Keratinocyte (primary cell): ENCODE data around the gene SIGLEC11. TPM values are rescaled to one million over a fixed set of nuclear protein-coding genes. Genes with fewer than 3 reads are reported as not detected.

Experiments used
- DNase-seq: peaks from one replicate; pipeline ENCODE4 v3.0.0-alpha.2; 2011; ENCODE audit warnings: low read depth, missing footprints, low spot score
- FAIRE-seq: peaks from 2 replicates; lab custom pipeline; 2011; peaks lifted over from hg19 to GRCh38; lab: Jason Lieb, UNC
- H2AFZ ChIP-seq: 2 replicates; pipeline ENCODE4 v1.6.0; 2012; ENCODE audit warnings: low read length, control low read depth, inconsistent platforms; ENCODE audit not compliant: control insufficient read depth
- H3K27ac ChIP-seq: 2 replicates; pipeline ENCODE4 v1.5.1; 2011; ENCODE audit warnings: low read length; ENCODE audit not compliant: control insufficient read depth, insufficient read depth
- H3K27me3 ChIP-seq: 3 replicates; pipeline ENCODE4 v1.6.0; 2011; ENCODE audit warnings: low read length; ENCODE audit not compliant: control insufficient read depth, insufficient read depth; ENCODE audit errors: extremely low read depth
- H3K36me3 ChIP-seq, 2 experiments: 2 replicates in 1 of 2; 3 replicates in 1 of 2; pipeline ENCODE4 v1.5.1; 2011; ENCODE audit warnings: low read length in 2 of 2, mild to moderate bottlenecking in 1 of 2; ENCODE audit not compliant: control insufficient read depth in 2 of 2, insufficient read depth in 2 of 2; ENCODE audit errors: extremely low read depth in 1 of 2
- H3K4me1 ChIP-seq: 3 replicates; pipeline ENCODE4 v1.5.1; 2011; ENCODE audit warnings: low read length; ENCODE audit not compliant: control insufficient read depth, insufficient read depth; ENCODE audit errors: extremely low read depth
- H3K4me2 ChIP-seq: 3 replicates; pipeline ENCODE4 v1.6.0; 2011; ENCODE audit warnings: low read depth, low read length; ENCODE audit not compliant: control insufficient read depth, insufficient read depth; ENCODE audit errors: extremely low read depth
- H3K4me3 ChIP-seq, 3 experiments: fragments of 200-600 bp in 1 of 3; sonication (generic) in 1 of 3; 2 replicates in 2 of 3; 3 replicates in 1 of 3; pipeline ENCODE4 v1.5.1; 2011 to 2016; ENCODE audit warnings: low read length in 3 of 3, mild to moderate bottlenecking in 3 of 3, control low read depth in 2 of 3, inconsistent platforms in 1 of 3, low read depth in 1 of 3, mixed read lengths in 1 of 3, mixed run types in 1 of 3, moderate library complexity in 1 of 3; ENCODE audit not compliant: control insufficient read depth in 2 of 3, insufficient read depth in 2 of 3; ENCODE audit errors: extremely low read depth in 1 of 3
- H3K79me2 ChIP-seq: 2 replicates; pipeline ENCODE4 v1.6.0; 2012; ENCODE audit warnings: low read length; ENCODE audit not compliant: control insufficient read depth, insufficient read depth
- H3K9ac ChIP-seq: 3 replicates; pipeline ENCODE4 v1.6.0; 2011; ENCODE audit warnings: low read length; ENCODE audit not compliant: control insufficient read depth, insufficient read depth; ENCODE audit errors: extremely low read depth
- H3K9me1 ChIP-seq: 3 replicates; pipeline ENCODE4 v1.6.0; 2011; ENCODE audit warnings: low read length; ENCODE audit not compliant: control insufficient read depth, insufficient read depth; ENCODE audit errors: extremely low read depth
- H3K9me3 ChIP-seq: 2 replicates; pipeline ENCODE4 v1.5.1; 2012; ENCODE audit warnings: low read depth, low read length; ENCODE audit not compliant: control insufficient read depth
- H4K20me1 ChIP-seq: 3 replicates; pipeline ENCODE4 v1.6.0; 2011; ENCODE audit warnings: low read length; ENCODE audit not compliant: control insufficient read depth, insufficient read depth; ENCODE audit errors: extremely low read depth
- EZH2 ChIP-seq: IDR thresholded peaks from one replicate; pipeline ENCODE4 v1.6.1; 2012; ENCODE audit warnings: inconsistent platforms, mild to moderate bottlenecking, low read length, moderate library complexity
- dilution Hi-C: fragments of 300-500 bp; cut with MboI; formaldehyde crosslinking; loops from one replicate; pipeline ENCODE4 v1.7.0; 2020; ENCODE audit warnings: low sequenced_read_pairs; ENCODE audit not compliant: extremely low pct_ligation_motif_present
- polyA plus RNA-seq, 5 experiments: library from polyadenylated mRNA; depleted of rRNA in 3 of 5; stranded (reverse) in 3 of 5; stranded (forward) in 1 of 5; unstranded in 1 of 5; fragments of >200 nt; gene quantifications; 1 replicate in 1 of 5; 2 replicates in 3 of 5; 3 replicates in 1 of 5; pipeline versions ENCODE4 v1.2.1 to v1.2.3, GENCODE V29; 2011 to 2012; ENCODE audit warnings: missing spikeins in 2 of 5, low read depth in 1 of 5, low replicate concordance in 1 of 5
- TF ChIP-seq, protein P1 (sequence below), 3 experiments: IDR thresholded peaks in 1 of 3; conservative IDR thresholded peaks in 1 of 3; optimal IDR thresholded peaks in 1 of 3; 2 replicates in 2 of 3; 3 replicates in 1 of 3; pipeline versions ENCODE3 to v1.5.1; 2011; ENCODE audit warnings: low read length in 3 of 3, mild to moderate bottlenecking in 3 of 3, moderate library complexity in 2 of 3, control low read depth in 1 of 3, inconsistent platforms in 1 of 3; ENCODE audit not compliant: insufficient read depth in 2 of 3; ENCODE audit errors: extremely low read depth in 1 of 3

Gene SIGLEC11
- polyA plus RNA-seq, 1 donor (not counting 4 experiments of a cell fraction or from before 2014, with no cell fraction given), result not detected

DNA sequence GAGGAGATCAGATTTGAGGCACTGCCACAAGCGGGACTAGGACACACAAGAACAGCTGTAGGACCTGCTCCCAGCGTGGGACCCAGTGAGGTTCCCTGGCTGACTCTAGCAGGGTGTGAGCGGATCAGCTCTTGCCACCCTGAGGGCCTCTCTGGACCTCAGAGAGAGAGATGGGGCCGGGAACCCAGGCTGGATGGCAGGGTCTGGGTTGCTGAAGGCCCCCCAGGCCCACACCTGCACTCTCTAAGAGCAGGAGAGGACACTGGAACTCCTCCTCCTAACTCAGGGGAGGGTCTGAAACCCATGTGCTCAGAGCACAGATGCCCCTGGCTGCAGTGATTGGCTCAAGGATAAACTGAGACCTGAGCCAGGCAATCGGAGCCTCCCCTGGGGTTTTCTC lies 50.8 kb downstream of the SIGLEC11 start:
- Histone ChIP-seq H3K4me1 (no peaks in the 10 kb centered on the region), H2AFZ (no peak overlapping the region), H3K4me3 (no peak overlapping the region), H3K4me2 (no peak overlapping the region), H3K9ac (no peak overlapping the region), H3K9me1 (no peaks in the 10 kb centered on the region), H3K79me2 (peaks cover 6% of the 10 kb centered on the region), H3K9me3 (no peaks in the 10 kb centered on the region), H3K36me3 (peaks cover 21 to 36% of the 10 kb centered on the region in 2 experiments), H4K20me1 (peaks cover 8% of the 10 kb centered on the region), H3K27ac (no peak overlapping the region), H3K27me3 (no peaks in the 10 kb centered on the region)
- FAIRE-seq (no peak), DNase-seq (no peak)
- TF ChIP-seq EZH2, result no peak
- TF ChIP-seq, protein P1, sequence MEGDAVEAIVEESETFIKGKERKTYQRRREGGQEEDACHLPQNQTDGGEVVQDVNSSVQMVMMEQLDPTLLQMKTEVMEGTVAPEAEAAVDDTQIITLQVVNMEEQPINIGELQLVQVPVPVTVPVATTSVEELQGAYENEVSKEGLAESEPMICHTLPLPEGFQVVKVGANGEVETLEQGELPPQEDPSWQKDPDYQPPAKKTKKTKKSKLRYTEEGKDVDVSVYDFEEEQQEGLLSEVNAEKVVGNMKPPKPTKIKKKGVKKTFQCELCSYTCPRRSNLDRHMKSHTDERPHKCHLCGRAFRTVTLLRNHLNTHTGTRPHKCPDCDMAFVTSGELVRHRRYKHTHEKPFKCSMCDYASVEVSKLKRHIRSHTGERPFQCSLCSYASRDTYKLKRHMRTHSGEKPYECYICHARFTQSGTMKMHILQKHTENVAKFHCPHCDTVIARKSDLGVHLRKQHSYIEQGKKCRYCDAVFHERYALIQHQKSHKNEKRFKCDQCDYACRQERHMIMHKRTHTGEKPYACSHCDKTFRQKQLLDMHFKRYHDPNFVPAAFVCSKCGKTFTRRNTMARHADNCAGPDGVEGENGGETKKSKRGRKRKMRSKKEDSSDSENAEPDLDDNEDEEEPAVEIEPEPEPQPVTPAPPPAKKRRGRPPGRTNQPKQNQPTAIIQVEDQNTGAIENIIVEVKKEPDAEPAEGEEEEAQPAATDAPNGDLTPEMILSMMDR (optimal IDR thresholded peaks at IDR 0.05 in 1 of 3, IDR thresholded peaks at IDR 0.05 in 1 of 3, conservative IDR thresholded peaks at IDR 0.05 in 1 of 3; ENCODE audit: extremely low read depth in 1 of 3, insufficient read depth in 2 of 3, low read length in 3 of 3), result no peak
- dilution Hi-C loops, result no loop called here

DNA sequence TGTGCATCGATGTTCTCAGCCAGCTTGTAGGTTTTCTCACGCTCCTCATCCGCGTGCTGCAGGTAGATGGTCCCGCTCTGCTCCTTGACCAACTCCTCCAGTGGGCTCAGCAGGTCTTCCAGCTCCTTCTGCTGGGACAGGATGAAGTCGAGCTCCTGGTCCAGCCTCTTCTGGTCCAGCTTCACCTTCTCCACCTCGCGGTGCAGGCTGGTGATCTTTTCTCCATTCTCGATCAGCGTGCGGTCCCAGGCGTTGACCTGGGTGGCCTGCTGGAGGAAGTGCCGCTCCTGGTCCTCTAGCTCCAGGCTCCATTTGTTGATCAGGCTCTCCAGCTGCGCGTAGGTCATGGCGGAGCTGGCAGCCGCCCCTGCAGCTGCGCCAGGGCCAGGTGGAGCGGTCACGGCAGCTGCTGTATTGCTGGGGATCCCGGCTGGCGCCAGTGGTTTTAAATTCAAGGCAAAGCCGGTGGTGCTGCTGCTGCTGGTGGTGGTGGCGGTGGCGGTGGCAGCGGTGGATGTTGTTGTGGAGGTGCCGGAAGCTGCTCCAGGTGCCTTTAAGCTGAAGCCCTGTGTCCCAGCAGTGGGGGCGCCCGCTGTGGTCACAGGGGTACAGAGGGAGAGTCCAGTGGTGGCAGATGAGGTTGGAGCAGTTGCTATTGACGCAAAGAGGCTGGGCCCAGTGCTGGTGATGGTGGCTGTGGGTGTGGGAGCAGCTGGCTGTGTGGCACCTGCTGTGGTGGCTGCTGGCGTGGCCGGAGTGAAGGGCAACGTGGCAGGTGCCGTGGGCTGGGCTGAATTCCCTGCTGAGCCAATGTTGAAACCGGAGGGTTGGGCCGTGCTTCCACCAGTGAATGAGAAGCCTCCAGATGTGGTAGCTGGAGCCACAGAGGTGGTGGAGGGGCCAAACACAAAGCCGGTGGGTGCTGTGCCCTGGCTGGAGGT lies 52.2 kb downstream of the SIGLEC11 start:
- DNase-seq (no peak), FAIRE-seq (no peak)
- Histone ChIP-seq H3K4me2 (no peak overlapping the region), H3K36me3 (peaks cover 16 to 28% of the 10 kb centered on the region in 2 experiments), H3K27me3 (no peaks in the 10 kb centered on the region), H3K9me1 (no peaks in the 10 kb centered on the region), H3K79me2 (peaks cover 2% of the 10 kb centered on the region), H3K9ac (no peak overlapping the region), H3K27ac (no peak overlapping the region), H3K4me3 (no peak overlapping the region), H3K4me1 (no peaks in the 10 kb centered on the region), H2AFZ (no peak overlapping the region), H3K9me3 (no peaks in the 10 kb centered on the region), H4K20me1 (peaks cover 6% of the 10 kb centered on the region)
- dilution Hi-C loops, result no loop called here
- TF ChIP-seq EZH2, result no peak
- TF ChIP-seq, protein P1 (optimal IDR thresholded peaks at IDR 0.05 in 1 of 3, IDR thresholded peaks at IDR 0.05 in 1 of 3, conservative IDR thresholded peaks at IDR 0.05 in 1 of 3; ENCODE audit: extremely low read depth in 1 of 3, insufficient read depth in 2 of 3, low read length in 3 of 3), result no peak
